ENCODE data around the gene DLEC1. TPM values are rescaled to one million over a fixed set of nuclear protein-coding genes. Genes with fewer than 3 reads are reported as not detected.

Gene DLEC1
- total RNA-seq, 1 experiment from 2014 or later, result not detected

- no TSS peak for BruUV-seq (replicated peaks)
- no peak for TF ChIP-seq REST (IDR thresholded peaks at IDR 0.05; ENCODE audit: insufficient read depth in 1 of 2, low read depth in 2 of 2, low read length in 1 of 2)
- TF ChIP-seq POLR2AphosphoS5 (IDR thresholded peaks at IDR 0.05; ENCODE audit: low read depth, low read length), result no peak
- no peak for TF ChIP-seq SIN3A (IDR thresholded peaks at IDR 0.05; ENCODE audit: borderline replicate concordance, insufficient read depth, low read depth, low read length)
- no peak for TF ChIP-seq CTCF (IDR thresholded peaks at IDR 0.05)
- TF ChIP-seq TCF7L2 (IDR thresholded peaks at IDR 0.05; ENCODE audit: low read depth, low read length), result no peak
- intact Hi-C loops (cut with micrococcal nuclease; ENCODE audit: unreplicated experiment) (no loop called here), in situ Hi-C loops (cut with HindIII; ENCODE audit: low pct_unique_long_range_greater_than_20kb, low sequenced_read_pairs) (no loop called here)
- Histone ChIP-seq H3K27ac (ENCODE audit: low read length) (no peak overlapping the region), H3K36me3 (ENCODE audit: control insufficient read depth, insufficient read depth, low read length) (no peaks in the 10 kb centered on the region), H3K9me3 (ENCODE audit: control insufficient read depth, insufficient read depth, low read depth, low read length) (no peaks in the 10 kb centered on the region), H3K27me3 (ENCODE audit: control insufficient read depth, insufficient read depth, low read length) (peaks cover 1% of the 10 kb centered on the region; the same call in 1 of the 2 replicates), H3K4me1 (ENCODE audit: control insufficient read depth, insufficient read depth, low read length) (no peaks in the 10 kb centered on the region), H3K4me3 (ENCODE audit: low read depth in 2 of 2, low read length in 2 of 2) (no peak overlapping the region)
- ATAC-seq, result no peak
- CTCF ChIA-PET, result no interaction called here
- DNase-seq (ENCODE audit: low read depth, low spot score), result no peak
- POLR2A ChIA-PET, result no interaction called here
These were observed 60.5 kb downstream of the DLEC1 start for GRCh38 chr3:38099518-38099917.

- Histone ChIP-seq H3K36me3 (ENCODE audit: control insufficient read depth, insufficient read depth, low read length) (no peaks in the 10 kb centered on the region), H3K9me3 (ENCODE audit: control insufficient read depth, insufficient read depth, low read depth, low read length) (no peaks in the 10 kb centered on the region), H3K4me3 (ENCODE audit: low read depth in 2 of 2, low read length in 2 of 2) (no peak overlapping the region), H3K27ac (ENCODE audit: low read length) (no peak overlapping the region), H3K27me3 (ENCODE audit: control insufficient read depth, insufficient read depth, low read length) (peaks cover 3% of the 10 kb centered on the region; the same call in 1 of the 2 replicates), H3K4me1 (ENCODE audit: control insufficient read depth, insufficient read depth, low read length) (no peaks in the 10 kb centered on the region)
- TF ChIP-seq POLR2AphosphoS5 (IDR thresholded peaks at IDR 0.05; ENCODE audit: low read depth, low read length) (no peak), REST (IDR thresholded peaks at IDR 0.05; ENCODE audit: insufficient read depth in 1 of 2, low read depth in 2 of 2, low read length in 1 of 2) (no peak), TCF7L2 (IDR thresholded peaks at IDR 0.05; ENCODE audit: low read depth, low read length) (no peak), CTCF (IDR thresholded peaks at IDR 0.05) (no peak)
- intact Hi-C loops (cut with micrococcal nuclease; ENCODE audit: unreplicated experiment), result no loop called here
- no TSS peak for BruUV-seq (replicated peaks)
- ATAC-seq (no peak), DNase-seq (ENCODE audit: low read depth, low spot score) (no peak)
- ChIA-PET POLR2A (no interaction called here), CTCF (interaction anchor here (0.6 kb wide), 1 partner anchor 1206 kb away, joined by 7 read pairs; no protein-coding TSS in a partner anchor)
- in situ Hi-C loops (cut with HindIII; ENCODE audit: low pct_unique_long_range_greater_than_20kb, low sequenced_read_pairs), result no loop called here
These were observed 61.5 kb downstream of the DLEC1 start for GRCh38 chr3:38100498-38100897.
